Epithelial cell of proximal tubule (primary cell): Measurements from ENCODE around the gene DNAJC6. TPM values are rescaled to one million over a fixed set of nuclear protein-coding genes. Genes with fewer than 3 reads are reported as not detected.

Experiments used
- DNase-seq: peaks from one replicate; pipeline ENCODE4 v3.0.0-alpha.2; 2011; ENCODE audit warnings: low read depth
- H3K4me3 ChIP-seq: 2 replicates; pipeline ENCODE4 v1.5.1; 2011; ENCODE audit warnings: low read depth, mild to moderate bottlenecking, low read length
- CTCF ChIP-seq: conservative IDR thresholded peaks from 2 replicates; pipeline ENCODE4 v1.5.1; 2012; ENCODE audit warnings: low read depth, mild to moderate bottlenecking, low read length
- total RNA-seq: library from RNA; depleted of rRNA; stranded (reverse); fragments of >200 nt; gene quantifications from 2 replicates; pipeline ENCODE4 v1.2.3, GENCODE V29; 2015

DNAJC6 gene
- total RNA-seq, 1 donor from 2014 or later: 6.9 TPM

GRCh38 chr1:65424573-65424889 lies 115.2 kb downstream of the DNAJC6 start:
- no peak for DNase-seq
- TF ChIP-seq CTCF: no peak
- H3K4me3 ChIP-seq: no peak overlapping the region

GRCh38 chr1:65425006-65425405 lies 115.7 kb downstream of the DNAJC6 start:
- DNase-seq: no peak
- no peak overlapping the region for H3K4me3 ChIP-seq
- TF ChIP-seq CTCF: no peak

GRCh38 chr1:65425697-65426096 lies 116.4 kb downstream of the DNAJC6 start:
- DNase-seq: peak; percentile 96
- H3K4me3 ChIP-seq: no peak overlapping the region
- TF ChIP-seq CTCF: no peak

- no peak overlapping the region for H3K4me3 ChIP-seq
- DNase-seq: no peak
- no peak for TF ChIP-seq CTCF
Observed at GRCh38 chr1:65429078-65429477, 119.7 kb downstream of the DNAJC6 start.

GRCh38 chr1:65429806-65430205 lies 120.5 kb downstream of the DNAJC6 start:
- no peak for DNase-seq
- H3K4me3 ChIP-seq: peak overlapping the region; percentile 20
- no peak for TF ChIP-seq CTCF

- H3K4me3 ChIP-seq: no peak overlapping the region
- DNase-seq: no peak
- peak; percentile 66 for TF ChIP-seq CTCF
Observed at GRCh38 chr1:65431111-65431705, 121.9 kb downstream of the DNAJC6 start.

- H3K4me3 ChIP-seq: no peak overlapping the region
- no peak for DNase-seq
- TF ChIP-seq CTCF: no peak
Observed at GRCh38 chr1:65432918-65433317, 123.6 kb downstream of the DNAJC6 start.
